Suprapubic skin (tissue), 3 donors: ENCODE results near the gene VANGL2.

Experiments used
- EP300 ChIP-seq: sonication (generic); formaldehyde crosslinking; IDR thresholded peaks from one replicate; pipeline ENCODE4 v1.6.1; 2017; ENCODE audit warnings: antibody characterized with exemption
- TF ChIP-seq, protein P1 (sequence below), 2 donors: fragments of 200-600 bp in 1 of 2; fragments of 450-650 bp in 1 of 2; sonication (generic) in 1 of 2; IDR thresholded peaks; one replicate each; pipeline ENCODE4 v1.5.1; 2016 to 2019; ENCODE audit warnings: antibody characterized with exemption in 2 of 2, mild to moderate bottlenecking in 1 of 2, moderate library complexity in 1 of 2

DNA sequence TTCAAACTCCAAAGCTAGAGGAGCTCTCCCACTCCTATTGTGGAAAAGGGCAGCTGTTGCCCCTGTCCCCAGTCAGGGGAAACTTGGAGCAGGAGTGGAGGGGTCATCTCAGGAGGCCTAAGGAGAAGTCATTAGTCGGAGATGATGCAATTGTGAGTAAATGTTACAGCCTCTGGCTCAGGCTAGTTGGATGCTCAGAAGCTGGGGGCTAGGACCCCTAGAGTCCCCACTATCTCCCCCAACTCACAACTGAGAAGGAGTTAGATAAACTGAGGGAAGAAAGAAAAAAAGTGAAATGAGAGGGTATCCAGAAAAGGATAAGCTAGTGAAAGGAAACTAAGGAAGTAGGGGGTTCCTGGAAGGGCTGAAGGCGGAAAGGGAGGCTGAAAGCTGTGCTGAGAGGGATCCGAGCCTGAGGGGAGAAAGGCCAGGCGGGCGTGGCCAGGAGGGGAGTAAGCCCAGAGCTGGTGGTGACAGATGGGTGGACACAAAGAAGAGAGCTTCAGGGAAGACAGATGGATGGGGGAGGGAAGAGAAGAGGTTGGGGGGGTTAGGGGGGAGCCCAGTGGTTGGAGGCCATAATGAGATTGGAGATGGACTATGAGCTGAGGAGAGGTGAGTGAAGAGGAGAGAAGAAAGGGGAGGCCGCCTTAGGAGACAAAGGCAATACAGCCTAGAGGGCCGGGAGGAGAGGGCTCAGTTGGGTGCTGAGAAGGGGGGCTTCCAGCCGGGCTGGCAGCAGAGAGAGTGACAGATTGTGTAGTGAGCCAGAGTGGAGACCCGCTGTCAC is 38.0 kb upstream of the VANGL2 start:
- TF ChIP-seq, protein P1, sequence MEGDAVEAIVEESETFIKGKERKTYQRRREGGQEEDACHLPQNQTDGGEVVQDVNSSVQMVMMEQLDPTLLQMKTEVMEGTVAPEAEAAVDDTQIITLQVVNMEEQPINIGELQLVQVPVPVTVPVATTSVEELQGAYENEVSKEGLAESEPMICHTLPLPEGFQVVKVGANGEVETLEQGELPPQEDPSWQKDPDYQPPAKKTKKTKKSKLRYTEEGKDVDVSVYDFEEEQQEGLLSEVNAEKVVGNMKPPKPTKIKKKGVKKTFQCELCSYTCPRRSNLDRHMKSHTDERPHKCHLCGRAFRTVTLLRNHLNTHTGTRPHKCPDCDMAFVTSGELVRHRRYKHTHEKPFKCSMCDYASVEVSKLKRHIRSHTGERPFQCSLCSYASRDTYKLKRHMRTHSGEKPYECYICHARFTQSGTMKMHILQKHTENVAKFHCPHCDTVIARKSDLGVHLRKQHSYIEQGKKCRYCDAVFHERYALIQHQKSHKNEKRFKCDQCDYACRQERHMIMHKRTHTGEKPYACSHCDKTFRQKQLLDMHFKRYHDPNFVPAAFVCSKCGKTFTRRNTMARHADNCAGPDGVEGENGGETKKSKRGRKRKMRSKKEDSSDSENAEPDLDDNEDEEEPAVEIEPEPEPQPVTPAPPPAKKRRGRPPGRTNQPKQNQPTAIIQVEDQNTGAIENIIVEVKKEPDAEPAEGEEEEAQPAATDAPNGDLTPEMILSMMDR (IDR thresholded peaks at IDR 0.05) = no peak
- TF ChIP-seq EP300 = no peak
